Spleen (tissue), 7 donors: ENCODE data around the gene ZNF513.

Source experiments
- CTCF ChIP-seq, 11 experiments: fragments of 200-600 bp in 7 of 11; fragments of 450-650 bp in 4 of 11; sonication (generic) in 4 of 11; IDR thresholded peaks in 8 of 11; conservative IDR thresholded peaks in 3 of 11; 1 replicate in 7 of 11; 2 replicates in 4 of 11; pipeline versions ENCODE4 v1.4.0 to v1.8.0; 2016 to 2021; ENCODE audit warnings: antibody characterized with exemption in 11 of 11, inconsistent platforms in 4 of 11, mild to moderate bottlenecking in 1 of 11
- POLR2A ChIP-seq, 3 donors: fragments of 450-650 bp; IDR thresholded peaks; one replicate each; pipeline ENCODE4 v1.5.1; 2017; ENCODE audit warnings: antibody characterized with exemption in 3 of 3, mild to moderate bottlenecking in 1 of 3
- donor health status: DM: no; HTN: no; CAD: no; lungs with moderate emphysema.
- donor health status: DM: no; HTN: no; CAD: no.
- donor health status: DM: no; HTN: no; CAD: no.

- no peak for TF ChIP-seq CTCF (IDR thresholded peaks at IDR 0.05 in 8 of 11, conservative IDR thresholded peaks at IDR 0.05 in 3 of 11)
- no peak for TF ChIP-seq POLR2A (IDR thresholded peaks at IDR 0.05)
Measured at GRCh38 chr2:27378809-27379290, 1.7 kb downstream of the ZNF513 start.
